H1 (cell line): Measurements from ENCODE around the gene MCHR1. TPM values are rescaled to one million over a fixed set of nuclear protein-coding genes. Genes with fewer than 3 reads are reported as not detected.
A peak's percentile ranks its signal among the peaks of the same experiment; 100 is the strongest.

Experiments
- CTCF ChIA-PET: fragments of 300-600 bp; sonication (Branson Sonifier 250); formaldehyde crosslinking; loops from one replicate; lab custom pipeline; 2021; ENCODE audit not compliant: partially characterized antibody; lab: Charles Lee
- POLR2A ChIA-PET: fragments of 300-600 bp; sonication (Branson Sonifier 250); formaldehyde crosslinking; loops from one replicate; lab custom pipeline; 2021; ENCODE audit warnings: inconsistent platforms; ENCODE audit not compliant: partially characterized antibody; lab: Charles Lee
- DNase-seq, 2 experiments: peaks; one replicate each; pipeline versions ENCODE4 v3.0.0 to v3.0.0-alpha.2; 2010 to 2022; ENCODE audit warnings: low spot score in 2 of 2, low read depth in 1 of 2, mixed read lengths in 1 of 2
- FAIRE-seq: peaks from 2 replicates; lab custom pipeline; 2011; peaks lifted over from hg19 to GRCh38; lab: Jason Lieb, UNC
- H2AFZ ChIP-seq: 2 replicates; pipeline ENCODE4 v1.8.1; 2012; ENCODE audit warnings: low read length, inconsistent platforms
- H2AK5ac ChIP-seq: 2 replicates; pipeline ENCODE4 v1.6.1; 2013; ENCODE audit warnings: low read depth, low read length
- H2BK120ac ChIP-seq: replicated peaks from 2 replicates; pipeline ENCODE3; 2013; ENCODE audit warnings: low read depth, low read length, inconsistent platforms
- H2BK12ac ChIP-seq: 2 replicates; pipeline ENCODE4 v1.6.1; 2013; ENCODE audit warnings: low read depth, low read length
- H2BK15ac ChIP-seq: 2 replicates; pipeline ENCODE4 v1.6.1; 2013; ENCODE audit warnings: low read length
- H2BK20ac ChIP-seq: 2 replicates; pipeline ENCODE4 v1.6.1; 2013; ENCODE audit warnings: low read length
- H2BK5ac ChIP-seq: 2 replicates; pipeline ENCODE4 v1.6.1; 2013; ENCODE audit warnings: low read depth, low read length
- H3K14ac ChIP-seq: 2 replicates; pipeline ENCODE4 v1.6.1; 2013; ENCODE audit warnings: inconsistent platforms; ENCODE audit not compliant: insufficient read length
- H3K18ac ChIP-seq: 2 replicates; pipeline ENCODE4 v1.6.1; 2013; ENCODE audit warnings: low read length; ENCODE audit errors: extremely low read depth
- H3K23ac ChIP-seq: 2 replicates; pipeline ENCODE4 v1.6.1; 2013; ENCODE audit warnings: inconsistent platforms; ENCODE audit not compliant: insufficient read length
- H3K23me2 ChIP-seq: 2 replicates; pipeline ENCODE4 v1.6.1; 2013; ENCODE audit warnings: low read depth, low read length
- H3K27ac ChIP-seq: 2 replicates; pipeline ENCODE4 v1.6.1; 2011; ENCODE audit warnings: low read depth, low read length, inconsistent platforms
- H3K27me3 ChIP-seq, 4 experiments: replicated peaks in 1 of 4; 1 replicate in 1 of 4; 2 replicates in 3 of 4; pipeline versions ENCODE4 v1.6.1 to v1.8.1; 2011 to 2013; ENCODE audit warnings: low read length in 3 of 4, mild to moderate bottlenecking in 3 of 4, inconsistent platforms in 2 of 4, mixed read lengths in 2 of 4, moderate library complexity in 1 of 4; ENCODE audit not compliant: control insufficient read depth in 3 of 4, insufficient read depth in 3 of 4; ENCODE audit errors: extremely low read depth in 1 of 4
- H3K36me3 ChIP-seq, 4 experiments: 2 replicates each; pipeline versions ENCODE4 v1.6.1 to v1.8.1; 2011 to 2013; ENCODE audit warnings: mild to moderate bottlenecking in 4 of 4, low read length in 3 of 4, moderate library complexity in 2 of 4, control low read depth in 1 of 4, inconsistent platforms in 1 of 4; ENCODE audit not compliant: insufficient read depth in 4 of 4, control insufficient read depth in 2 of 4
- H3K4ac ChIP-seq: replicated peaks from 2 replicates; pipeline ENCODE3; 2013; ENCODE audit warnings: low read length, low read depth, mixed read lengths, inconsistent platforms; ENCODE audit not compliant: insufficient read length
- H3K4me1 ChIP-seq, 4 experiments: replicated peaks in 1 of 4; 1 replicate in 1 of 4; 2 replicates in 3 of 4; pipeline versions ENCODE4 v1.6.1 to v1.8.1; 2011 to 2013; ENCODE audit warnings: low read length in 3 of 4, inconsistent platforms in 2 of 4, mixed read lengths in 1 of 4; ENCODE audit not compliant: insufficient read depth in 4 of 4, control insufficient read depth in 3 of 4
- H3K4me2 ChIP-seq, 2 experiments: 2 replicates each; pipeline versions ENCODE4 v1.6.1 to v1.8.1; 2011 to 2013; ENCODE audit warnings: low read depth in 2 of 2, low read length in 2 of 2, control low read depth in 1 of 2, inconsistent platforms in 1 of 2, mild to moderate bottlenecking in 1 of 2; ENCODE audit not compliant: insufficient read depth in 1 of 2
- H3K4me3 ChIP-seq, 4 experiments: fragments of 200-600, 300-600 bp in 1 of 4; sonication (generic), shearing (Covaris generic), sonication (Bioruptor Twin) in 1 of 4; 2 replicates each; pipeline versions ENCODE4 v1.5.1 to v1.8.1; 2011 to 2016; ENCODE audit warnings: low read length in 4 of 4, low read depth in 3 of 4, control low read depth in 2 of 4, inconsistent platforms in 2 of 4, mild to moderate bottlenecking in 2 of 4, mixed read lengths in 1 of 4, moderate library complexity in 1 of 4; ENCODE audit not compliant: insufficient read depth in 2 of 4; ENCODE audit errors: extremely low read depth in 1 of 4
- H3K56ac ChIP-seq: replicated peaks from 2 replicates; pipeline ENCODE3; 2013; ENCODE audit warnings: low read depth, mild to moderate bottlenecking, mixed read lengths, low read length, inconsistent platforms; ENCODE audit not compliant: insufficient read length
- H3K79me1 ChIP-seq: 2 replicates; pipeline ENCODE4 v1.6.1; 2013; ENCODE audit warnings: low read depth, low read length, control low read depth
- H3K79me2 ChIP-seq, 2 experiments: 2 replicates each; pipeline versions ENCODE4 v1.6.1 to v1.8.1; 2012 to 2013; ENCODE audit warnings: low read length in 2 of 2, mild to moderate bottlenecking in 2 of 2, inconsistent platforms in 1 of 2; ENCODE audit not compliant: insufficient read depth in 2 of 2, control insufficient read depth in 1 of 2
- H3K9ac ChIP-seq, 4 experiments: replicated peaks in 1 of 4; 1 replicate in 1 of 4; 2 replicates in 3 of 4; pipeline versions ENCODE4 v1.6.1 to v1.8.1; 2011 to 2013; ENCODE audit warnings: low read depth in 3 of 4, low read length in 3 of 4, control low read depth in 2 of 4, mild to moderate bottlenecking in 2 of 4, moderate library complexity in 2 of 4, inconsistent platforms in 1 of 4; ENCODE audit errors: extremely low read depth in 1 of 4
- H3K9me3 ChIP-seq, 2 experiments: 2 replicates each; pipeline versions ENCODE4 v1.6.1 to v1.8.1; 2012 to 2013; ENCODE audit warnings: mild to moderate bottlenecking in 2 of 2, moderate library complexity in 2 of 2, control low read depth in 1 of 2, inconsistent platforms in 1 of 2, low read depth in 1 of 2, low read length in 1 of 2, mixed read lengths in 1 of 2; ENCODE audit not compliant: insufficient read depth in 2 of 2
- H4K20me1 ChIP-seq, 2 experiments: replicated peaks in 1 of 2; 2 replicates each; pipeline versions ENCODE3 to v1.8.1; 2011 to 2013; ENCODE audit warnings: inconsistent platforms in 2 of 2, low read length in 2 of 2, mild to moderate bottlenecking in 1 of 2; ENCODE audit not compliant: insufficient read depth in 2 of 2, control insufficient read depth in 1 of 2
- H4K5ac ChIP-seq: 2 replicates; pipeline ENCODE4 v1.6.1; 2013; ENCODE audit warnings: low read length, low read depth, mixed read lengths, inconsistent platforms; ENCODE audit not compliant: insufficient read length
- H4K8ac ChIP-seq: 2 replicates; pipeline ENCODE4 v1.8.0; 2013; ENCODE audit warnings: mild to moderate bottlenecking, moderate library complexity, low read length, inconsistent platforms; ENCODE audit not compliant: insufficient read depth; ENCODE audit errors: extremely low read depth
- H4K91ac ChIP-seq: replicated peaks from 2 replicates; pipeline ENCODE3; 2013; ENCODE audit warnings: low read length, mixed read lengths, inconsistent platforms; ENCODE audit not compliant: insufficient read length
- BACH1 ChIP-seq: IDR thresholded peaks from 2 replicates; pipeline ENCODE4 v1.6.1; 2012; ENCODE audit warnings: low read length, improper control_type of control experiment
- CEBPB ChIP-seq: IDR thresholded peaks from 2 replicates; pipeline ENCODE4 v1.6.1; 2012; ENCODE audit warnings: low read depth, low read length
- CTBP2 ChIP-seq: IDR thresholded peaks from 2 replicates; pipeline ENCODE4 v1.7.0; 2011; ENCODE audit warnings: borderline replicate concordance, mild to moderate bottlenecking, moderate library complexity, mixed read lengths, low read length; ENCODE audit not compliant: insufficient read depth, insufficient read length
- HDAC6 ChIP-seq: IDR thresholded peaks from one replicate; pipeline ENCODE4 v1.7.1; 2012; ENCODE audit warnings: low read depth, mild to moderate bottlenecking, inconsistent platforms, low read length, moderate library complexity
- POLR2AphosphoS5 ChIP-seq: IDR thresholded peaks from 2 replicates; pipeline ENCODE4 v1.6.1; 2011; ENCODE audit warnings: low read depth, low read length
- RBBP5 ChIP-seq: IDR thresholded peaks from 2 replicates; pipeline ENCODE4 v1.7.1; 2012; ENCODE audit warnings: low read depth, mild to moderate bottlenecking, inconsistent platforms, low read length, moderate library complexity, borderline replicate concordance
- RNF2 ChIP-seq: fragments of 200-900, 300-1000 bp; sonication (generic); IDR thresholded peaks from 2 replicates; pipeline ENCODE4 v1.7.1; 2016; ENCODE audit warnings: borderline replicate concordance, low read depth, mild to moderate bottlenecking, antibody characterized with exemption, low read length; ENCODE audit not compliant: poor library complexity, severe bottlenecking; ENCODE audit errors: missing control alignments
- SIN3A ChIP-seq, 2 experiments: IDR thresholded peaks in 1 of 2; conservative IDR thresholded peaks in 1 of 2; 2 replicates each; pipeline ENCODE4 v1.6.1; 2011 to 2012; ENCODE audit warnings: low read length in 2 of 2, improper control_type of control experiment in 1 of 2, low read depth in 1 of 2, mild to moderate bottlenecking in 1 of 2
- SP1 ChIP-seq: IDR thresholded peaks from 2 replicates; pipeline ENCODE4 v1.6.1; 2011; ENCODE audit warnings: low read depth, low read length
- SRF ChIP-seq: IDR thresholded peaks from 2 replicates; pipeline ENCODE4 v1.6.1; 2011; ENCODE audit warnings: mild to moderate bottlenecking, low read depth, low read length, moderate library complexity
- TEAD4 ChIP-seq: IDR thresholded peaks from 2 replicates; pipeline ENCODE4 v1.6.1; 2012; ENCODE audit warnings: low read depth, low read length, inconsistent platforms, mixed read lengths
- WGBS, 2 experiments: shearing (Covaris generic) in 1 of 2; methylation state at CpG; one replicate each; pipeline versions ENCODE4 v1.1.6 to v1.1.7; 2013 to 2015; ENCODE audit warnings: low lambda C conversion rate in 2 of 2, mixed read lengths in 2 of 2, inconsistent platforms in 1 of 2, low coverage in 1 of 2, missing lambda C conversion rate in 1 of 2; ENCODE audit not compliant: insufficient replicate concordance in 2 of 2, insufficient coverage in 1 of 2, insufficient read length in 1 of 2; ENCODE audit errors: extremely low coverage in 1 of 2, missing lambda C conversion rate in 1 of 2; 5-methylcytosine and 5-hydroxymethylcytosine counted together
- polyA plus RNA-seq, 7 experiments: library from polyadenylated mRNA; depleted of rRNA in 3 of 7; stranded (reverse) in 5 of 7; unstranded in 2 of 7; fragments of >200 nt in 5 of 7; fragments of 200-250 nt in 2 of 7; gene quantifications; 1 replicate in 5 of 7; 2 replicates in 1 of 7; 4 replicates in 1 of 7; pipeline versions ENCODE4 v1.2.1 to v1.2.3, GENCODE V29; 2011 to 2013; ENCODE audit warnings: missing spikeins in 2 of 7, mixed read lengths in 2 of 7
- total RNA-seq: library from RNA; stranded (reverse); fragmentation: NEBNext Ultra II Directional; extraction: Animal tissue kit (Norgen Biotek cat#: 25700); gene quantifications from 2 replicates; pipeline ENCODE4 v1.2.1, GENCODE V29; 2021

MCHR1 gene
- total and polyA plus RNA-seq, 2 of the 8 experiments (the other 6 are each of a cell fraction or from before 2014, with no cell fraction given), result 0.91 to 7.6 TPM

DNA sequence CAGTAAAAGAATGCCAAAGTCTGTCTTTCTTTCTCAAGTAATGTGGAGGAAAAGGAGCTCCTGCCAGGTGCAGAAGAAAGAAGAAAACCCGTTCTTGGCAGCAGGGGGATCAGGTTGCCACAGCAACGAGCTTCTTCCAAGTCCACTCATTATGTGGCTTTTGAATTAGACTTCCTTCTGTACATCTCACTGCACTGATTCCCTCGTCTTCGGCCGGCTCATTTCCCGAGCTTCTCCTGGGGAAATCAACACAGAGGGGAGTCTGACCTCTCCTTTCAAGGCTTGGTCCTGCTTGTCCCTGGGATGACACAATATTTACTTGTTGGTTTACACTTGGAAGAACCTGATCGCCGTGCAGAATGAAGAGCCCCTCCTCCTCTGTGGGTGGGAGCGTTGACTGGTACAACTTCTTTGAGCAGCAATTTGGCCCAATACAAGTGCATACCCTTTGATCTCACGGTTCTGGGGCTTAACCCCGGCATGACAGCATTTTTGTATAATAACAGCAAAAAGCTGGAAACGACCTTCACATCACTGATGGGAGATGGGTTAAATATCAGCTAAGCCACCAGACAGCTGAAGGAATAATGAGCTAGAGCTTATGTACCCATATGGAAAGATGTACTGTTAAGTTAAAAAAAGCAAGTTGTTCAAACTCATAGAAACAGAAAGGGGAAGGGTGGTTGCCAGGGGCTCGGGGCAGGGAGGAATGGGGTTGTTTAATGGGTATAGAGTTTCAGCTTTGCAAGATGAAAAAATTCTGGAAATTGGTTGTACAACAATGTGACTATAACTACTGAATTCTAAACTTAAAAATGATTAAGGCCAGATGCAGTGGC is 35.4 kb downstream of the MCHR1 start:
- DNase-seq (peak in 1 of 2 experiments; percentile 72), FAIRE-seq (no peak)
- Histone ChIP-seq H3K4ac (no peak overlapping the region), H3K23me2 (no peaks in the 10 kb centered on the region), H3K14ac (no peak overlapping the region), H3K79me2 (no peaks in the 10 kb centered on the region), H3K79me1 (no peaks in the 10 kb centered on the region), H3K4me3 (peak overlapping the region in 2 of 4 experiments; percentile 14 to 37; a peak in 2 of 8 replicates), H3K4me1 (peaks cover 2 to 10% (median 7%) of the 10 kb centered on the region in 4 experiments; a peak in 6 of 7 replicates), H3K9me3 (no peaks in the 10 kb centered on the region), H3K4me2 (peak overlapping the region; percentile 57 to 63), H4K5ac (no peak overlapping the region), H2BK20ac (no peak overlapping the region), H2AK5ac (no peak overlapping the region), H2BK120ac (no peak overlapping the region), H2BK5ac (0 out of 2 replicates have a peak overlapping the region, but pooled peaks have one; percentile 16), H4K91ac (no peak overlapping the region), H2BK15ac (no peak overlapping the region), H2AFZ (no peak overlapping the region), H4K20me1 (no peaks in the 10 kb centered on the region), H3K36me3 (no peaks in the 10 kb centered on the region; a peak in 1 of 8 replicates), H3K23ac (no peak overlapping the region), H3K18ac (no peak overlapping the region), H3K27ac (peak overlapping the region; percentile 67), H2BK12ac (peak overlapping the region; percentile 82; the same call in 1 of the 2 replicates), H3K9ac (peak overlapping the region in 1 of 4 experiments; percentile 34; a peak in 2 of 7 replicates), H3K56ac (no peak overlapping the region), H3K27me3 (no peaks in the 10 kb centered on the region), H4K8ac (no peak overlapping the region)
- 33% methylated on average over 13 of the region's 13 CpGs; no CpG with 5 or more reads in 1 of the 2 experiments for WGBS, 2 experiments
- ChIA-PET POLR2A (interaction anchor here (0.6 to 2.6 kb wide), 14 partner anchors 8 to 142 kb away, joined by 3 to 14 read pairs (median 4); partner anchors contain the start of gene XPNPEP3), CTCF (interaction anchor here (0.6 to 1.6 kb wide), 10 partner anchors 9 to 190 kb away, joined by 3 to 5 read pairs (median 3); partner anchors contain the start of gene SLC25A17)
- TF ChIP-seq TEAD4 (no peak), CEBPB (peak; percentile 26; the same call in 1 of the 2 replicates), SRF (no peak), CTBP2 (peak; percentile 17), HDAC6 (no peak), SIN3A (conservative IDR thresholded peaks at IDR 0.05 in 1 of 2, IDR thresholded peaks at IDR 0.05 in 1 of 2; ENCODE audit: low read depth in 1 of 2, low read length in 2 of 2) (0 out of 4 replicates have a peak, but pooled peaks of 1 of the 2 experiments have one; percentile 30), POLR2AphosphoS5 (no peak), SP1 (0 out of 2 replicates have a peak, but pooled peaks have one; percentile 9), RNF2 (no peak), RBBP5 (peak; percentile 68), BACH1 (no peak)
